HFFc6 (cell line): ENCODE measurements around the gene RAB40C. TPM values are rescaled to one million over a fixed set of nuclear protein-coding genes. Genes with fewer than 3 reads are reported as not detected.

Source experiments
- DNase-seq: peaks from one replicate; pipeline ENCODE4 v3.0.0-alpha.2; 2018
- H3K27ac Mint-ChIP-seq: 2 replicates; pipeline ENCODE4 v1.8.0; 2020; ENCODE audit warnings: mild to moderate bottlenecking, mixed read lengths
- H3K27me3 Mint-ChIP-seq: 2 replicates; pipeline ENCODE4 v1.8.0; 2021; ENCODE audit warnings: mild to moderate bottlenecking, moderate library complexity, mixed read lengths; ENCODE audit not compliant: insufficient read depth
- H3K36me3 Mint-ChIP-seq: 2 replicates; pipeline ENCODE4 v1.8.0; 2021; ENCODE audit warnings: low read depth, mixed read lengths
- H3K4me1 Mint-ChIP-seq: 2 replicates; pipeline ENCODE4 v1.8.0; 2020; ENCODE audit warnings: low read depth, mixed read lengths
- H3K4me3 Mint-ChIP-seq: 2 replicates; pipeline ENCODE4 v1.8.0; 2020; ENCODE audit warnings: mild to moderate bottlenecking, moderate library complexity, mixed read lengths
- H3K9me3 Mint-ChIP-seq: 2 replicates; pipeline ENCODE4 v1.8.0; 2020; ENCODE audit warnings: mild to moderate bottlenecking, mixed read lengths
- total RNA-seq, 6 experiments: library from RNA; stranded (reverse); fragmentation: NEBNext Ultra II Directional; extraction: Animal tissue kit (Norgen Biotek cat#: 25700); gene quantifications; 2 replicates in 1 of 6; 3 replicates in 5 of 6; pipeline ENCODE4 v1.2.3, GENCODE V29; 2021
- TF ChIP-seq, protein P1 (sequence below): fragments of 200-600 bp; sonication (generic); IDR thresholded peaks from 2 replicates; pipeline ENCODE4 v1.5.0; 2021; ENCODE audit warnings: antibody characterized with exemption, mild to moderate bottlenecking

RAB40C gene
- total RNA-seq, 6 experiments from 2014 or later = 11.3 to 14.8 (median 12.2) TPM

- Mint-ChIP-seq H3K27me3 (peaks cover 3% of the 10 kb centered on the region), H3K4me3 (no peak overlapping the region), H3K36me3 (no peaks in the 10 kb centered on the region), H3K27ac (no peak overlapping the region; the same call in 1 of the 2 replicates), H3K4me1 (no peaks in the 10 kb centered on the region), H3K9me3 (no peaks in the 10 kb centered on the region)
- TF ChIP-seq, protein P1, sequence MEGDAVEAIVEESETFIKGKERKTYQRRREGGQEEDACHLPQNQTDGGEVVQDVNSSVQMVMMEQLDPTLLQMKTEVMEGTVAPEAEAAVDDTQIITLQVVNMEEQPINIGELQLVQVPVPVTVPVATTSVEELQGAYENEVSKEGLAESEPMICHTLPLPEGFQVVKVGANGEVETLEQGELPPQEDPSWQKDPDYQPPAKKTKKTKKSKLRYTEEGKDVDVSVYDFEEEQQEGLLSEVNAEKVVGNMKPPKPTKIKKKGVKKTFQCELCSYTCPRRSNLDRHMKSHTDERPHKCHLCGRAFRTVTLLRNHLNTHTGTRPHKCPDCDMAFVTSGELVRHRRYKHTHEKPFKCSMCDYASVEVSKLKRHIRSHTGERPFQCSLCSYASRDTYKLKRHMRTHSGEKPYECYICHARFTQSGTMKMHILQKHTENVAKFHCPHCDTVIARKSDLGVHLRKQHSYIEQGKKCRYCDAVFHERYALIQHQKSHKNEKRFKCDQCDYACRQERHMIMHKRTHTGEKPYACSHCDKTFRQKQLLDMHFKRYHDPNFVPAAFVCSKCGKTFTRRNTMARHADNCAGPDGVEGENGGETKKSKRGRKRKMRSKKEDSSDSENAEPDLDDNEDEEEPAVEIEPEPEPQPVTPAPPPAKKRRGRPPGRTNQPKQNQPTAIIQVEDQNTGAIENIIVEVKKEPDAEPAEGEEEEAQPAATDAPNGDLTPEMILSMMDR = no peak
- DNase-seq = no peak
Measured at GRCh38 chr16:644556-644955, 54.7 kb downstream of the RAB40C start.

DNA sequence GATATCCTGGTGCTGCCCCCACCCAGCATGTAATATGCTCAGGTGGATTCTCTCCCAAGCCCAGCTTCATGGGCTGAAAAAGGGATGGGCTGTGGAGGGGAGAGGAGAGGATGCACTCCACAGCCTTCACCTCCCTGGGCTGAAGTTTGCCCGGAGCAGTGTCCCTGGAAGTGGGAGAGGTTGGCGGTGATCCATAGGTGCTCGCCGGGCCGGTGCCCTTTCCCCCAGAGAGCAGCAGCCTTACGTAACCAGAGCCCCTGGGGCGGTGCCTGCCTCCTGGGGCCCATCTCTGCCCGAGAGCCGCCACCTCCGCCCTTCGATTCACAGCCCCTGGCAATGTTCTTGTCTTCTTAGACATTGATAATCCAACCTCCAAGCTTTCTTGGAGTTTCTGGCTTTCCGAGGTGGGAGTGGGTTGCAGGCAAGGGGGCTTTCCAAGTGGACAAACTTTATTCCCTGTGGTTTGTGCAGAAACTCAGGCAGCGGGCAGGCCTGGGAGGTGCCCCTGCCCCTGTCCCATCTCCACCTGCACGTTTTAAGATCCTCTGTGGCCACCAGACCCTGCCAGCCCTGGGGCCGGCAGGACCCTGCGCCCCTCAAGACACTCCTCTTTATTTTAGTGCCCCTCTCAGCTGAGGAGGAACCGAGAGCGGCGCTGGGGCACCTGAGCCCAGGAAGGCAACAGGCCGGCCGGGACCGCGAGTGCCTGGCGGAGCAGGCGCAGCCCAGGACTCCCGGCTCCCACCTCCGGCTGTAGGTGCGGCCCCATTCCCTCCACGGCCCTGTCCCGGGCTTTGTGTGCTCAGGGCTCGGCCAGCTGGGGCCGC is 56.2 kb downstream of the RAB40C start:
- TF ChIP-seq, protein P1 = no peak
- DNase-seq = no peak
- H3K36me3 Mint-ChIP-seq = no peaks in the 10 kb centered on the region
- no peak overlapping the region for H3K4me3 Mint-ChIP-seq
- H3K9me3 Mint-ChIP-seq = no peaks in the 10 kb centered on the region
- H3K27me3 Mint-ChIP-seq = peaks cover 3% of the 10 kb centered on the region
- H3K27ac Mint-ChIP-seq = no peak overlapping the region
- 0 out of 2 replicates have a peak, but pooled peaks cover 5% of the 10 kb centered on the region for H3K4me1 Mint-ChIP-seq

GRCh38 chr16:646679-647172 is 56.9 kb downstream of the RAB40C start:
- H3K4me3 Mint-ChIP-seq = no peak overlapping the region
- DNase-seq = no peak
- peaks cover 3% of the 10 kb centered on the region for H3K27me3 Mint-ChIP-seq
- H3K36me3 Mint-ChIP-seq = no peaks in the 10 kb centered on the region
- H3K9me3 Mint-ChIP-seq = no peaks in the 10 kb centered on the region
- TF ChIP-seq, protein P1 = no peak
- H3K27ac Mint-ChIP-seq = no peak overlapping the region; the same call in 1 of the 2 replicates
- H3K4me1 Mint-ChIP-seq = 0 out of 2 replicates have a peak, but pooled peaks cover 5% of the 10 kb centered on the region

- TF ChIP-seq, protein P1 = no peak
- Mint-ChIP-seq H3K9me3 (no peaks in the 10 kb centered on the region), H3K4me3 (no peak overlapping the region; the same call in 1 of the 2 replicates), H3K27ac (no peak overlapping the region), H3K36me3 (no peaks in the 10 kb centered on the region), H3K27me3 (peaks cover 3% of the 10 kb centered on the region), H3K4me1 (0 out of 2 replicates have a peak, but pooled peaks cover 5% of the 10 kb centered on the region)
- no peak for DNase-seq
Measured at GRCh38 chr16:647173-647902, 57.5 kb downstream of the RAB40C start.

DNA sequence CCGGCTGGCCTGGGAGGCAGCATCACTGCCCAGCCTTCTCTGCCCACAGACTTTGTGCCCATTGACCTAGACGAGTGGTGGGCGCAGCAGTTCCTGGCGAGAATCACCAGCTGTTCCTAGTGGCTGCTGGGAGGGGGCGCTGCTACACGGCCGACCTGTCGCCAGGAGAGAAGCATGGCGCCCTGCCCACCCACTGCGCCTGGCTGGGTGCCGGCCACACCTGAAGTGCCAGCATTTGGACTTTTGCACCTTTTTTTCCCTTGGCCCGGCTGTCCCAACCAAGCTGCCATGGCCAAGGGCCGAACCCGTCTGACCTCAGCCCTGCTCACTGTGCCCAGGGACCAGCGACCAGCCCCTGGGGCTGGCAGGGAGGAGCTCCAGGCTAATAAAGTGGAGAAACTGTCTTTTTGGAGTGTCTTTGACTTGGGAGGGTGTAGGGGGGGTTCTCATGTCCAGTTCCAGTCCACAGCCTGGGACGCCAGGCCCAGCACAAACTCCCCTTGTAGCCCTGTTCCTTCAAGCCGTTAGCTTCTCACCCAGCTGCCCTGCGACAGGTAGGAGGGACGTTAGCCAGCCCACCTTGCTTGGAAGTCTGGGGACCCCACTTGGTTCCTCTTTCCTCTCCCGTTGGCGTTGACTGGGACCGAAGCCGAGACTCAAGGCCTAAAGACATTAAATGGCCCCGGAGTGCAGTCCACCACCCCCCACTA is 58.4 kb downstream of the RAB40C start:
- Mint-ChIP-seq H3K9me3 (no peaks in the 10 kb centered on the region), H3K36me3 (no peaks in the 10 kb centered on the region), H3K27ac (peak overlapping the region; percentile 88), H3K4me3 (peak overlapping the region; percentile 89), H3K27me3 (peaks cover 3% of the 10 kb centered on the region), H3K4me1 (0 out of 2 replicates have a peak, but pooled peaks cover 5% of the 10 kb centered on the region)
- DNase-seq = no peak
- TF ChIP-seq, protein P1 = peak; percentile 67
